Measurements from ENCODE around the gene C1orf21. TPM values are rescaled to one million over a fixed set of nuclear protein-coding genes. Genes with fewer than 3 reads are reported as not detected.

C1orf21 gene
- polyA plus RNA-seq, 1 of the 3 experiments (the other 2 are of a cell fraction): 4.8 TPM

GRCh38 chr1:184503221-184503749 is 116.5 kb downstream of the C1orf21 start:
- no peaks in the 10 kb centered on the region for H3K79me2 ChIP-seq (ENCODE audit: insufficient read depth)
- H3K4me3 ChIP-seq (ENCODE audit: low read depth in 2 of 2, low read length in 1 of 2): no peak overlapping the region
- no peak for DNase-seq
- no peak overlapping the region for H3K9ac ChIP-seq
- no peaks in the 10 kb centered on the region for H3K9me3 ChIP-seq
- no peak overlapping the region for H3K4me2 ChIP-seq
- H3K36me3 ChIP-seq (replicated peaks in 1 of 2; ENCODE audit: control insufficient read depth in 1 of 2, insufficient read depth in 2 of 2, low read length in 1 of 2): no peaks in the 10 kb centered on the region
- 94% methylated on average over 6 of the region's 6 CpGs for WGBS (ENCODE audit: low lambda C conversion rate)
- TF ChIP-seq FOSL2 (IDR thresholded peaks at IDR 0.05; ENCODE audit: borderline replicate concordance, low read depth): no peak
- TF ChIP-seq CHD2 (IDR thresholded peaks at IDR 0.05; ENCODE audit: low read length, partially characterized antibody): no peak
- TF ChIP-seq RXRA (IDR thresholded peaks at IDR 0.05; ENCODE audit: borderline replicate concordance, low read depth): no peak
- no peak for TF ChIP-seq FOXM1 (IDR thresholded peaks at IDR 0.05; ENCODE audit: low read depth)
- no peak for TF ChIP-seq PBX3 (IDR thresholded peaks at IDR 0.05)
- no peak overlapping the region for H2AFZ ChIP-seq (ENCODE audit: low read depth)
- H3K9me2 ChIP-seq: no peaks in the 10 kb centered on the region
- H3K27ac ChIP-seq (ENCODE audit: low read depth in 2 of 2, low read length in 1 of 2): no peak overlapping the region; a peak in 2 of 4 replicates
- H3K4me1 ChIP-seq (ENCODE audit: control insufficient read depth in 1 of 2, insufficient read depth in 2 of 2, low read depth in 1 of 2, low read length in 1 of 2): peaks cover 5 to 24% of the 10 kb centered on the region in 2 experiments; a peak in 3 of 4 replicates
- H3F3A ChIP-seq (replicated peaks; ENCODE audit: insufficient read depth): no peaks in the 10 kb centered on the region
- H4K20me1 ChIP-seq (ENCODE audit: insufficient read depth): no peaks in the 10 kb centered on the region
- H3K27me3 ChIP-seq (ENCODE audit: insufficient read depth): no peaks in the 10 kb centered on the region
- POLR2A ChIA-PET: no interaction called here
- CTCF ChIA-PET: interaction anchor here (1.4 to 1.7 kb wide), 2 partner anchors 27 to 116 kb away, joined by 4 to 6 read pairs; partner anchors contain the start of gene C1orf21

GRCh38 chr1:184504040-184504954 is 117.5 kb downstream of the C1orf21 start:
- Histone ChIP-seq H3F3A (replicated peaks; ENCODE audit: insufficient read depth) (peaks cover 3% of the 10 kb centered on the region), H3K9me2 (no peaks in the 10 kb centered on the region), H3K27ac (ENCODE audit: low read depth in 2 of 2, low read length in 1 of 2) (peak overlapping the region in 1 of 2 experiments; percentile 68; a peak in 2 of 4 replicates), H3K9me3 (no peaks in the 10 kb centered on the region), H3K27me3 (ENCODE audit: insufficient read depth) (no peaks in the 10 kb centered on the region), H3K36me3 (replicated peaks in 1 of 2; ENCODE audit: control insufficient read depth in 1 of 2, insufficient read depth in 2 of 2, low read length in 1 of 2) (peaks cover 0 to 2% of the 10 kb centered on the region in 2 experiments), H3K4me1 (ENCODE audit: control insufficient read depth in 1 of 2, insufficient read depth in 2 of 2, low read depth in 1 of 2, low read length in 1 of 2) (peaks cover 5 to 25% of the 10 kb centered on the region in 2 experiments; a peak in 3 of 4 replicates), H3K4me3 (ENCODE audit: low read depth in 2 of 2, low read length in 1 of 2) (no peak overlapping the region), H4K20me1 (ENCODE audit: insufficient read depth) (no peaks in the 10 kb centered on the region), H3K79me2 (ENCODE audit: insufficient read depth) (no peaks in the 10 kb centered on the region), H2AFZ (ENCODE audit: low read depth) (no peak overlapping the region), H3K4me2 (no peak overlapping the region), H3K9ac (no peak overlapping the region)
- ChIA-PET POLR2A (no interaction called here), CTCF (interaction anchor here (1.4 to 1.7 kb wide), 2 partner anchors 26 to 117 kb away, joined by 4 to 6 read pairs; partner anchors contain the start of gene C1orf21)
- TF ChIP-seq IRF3 (IDR thresholded peaks at IDR 0.05; ENCODE audit: low read depth, low read length): no peak
- no peak for TF ChIP-seq CHD2 (IDR thresholded peaks at IDR 0.05; ENCODE audit: low read length, partially characterized antibody)
- no peak for TF ChIP-seq RCOR1 (IDR thresholded peaks at IDR 0.05; ENCODE audit: low read length)
- no peak for TF ChIP-seq JUND (IDR thresholded peaks at IDR 0.05)
- no peak for TF ChIP-seq SMC3 (IDR thresholded peaks at IDR 0.05; ENCODE audit: low read depth, low read length)
- TF ChIP-seq FOXM1 (IDR thresholded peaks at IDR 0.05; ENCODE audit: low read depth): no peak
- TF ChIP-seq RFX5 (IDR thresholded peaks at IDR 0.05; ENCODE audit: low read length): no peak
- TF ChIP-seq NRF1 (IDR thresholded peaks at IDR 0.05; ENCODE audit: low read depth, low read length): no peak
- no peak for TF ChIP-seq NFIC (IDR thresholded peaks at IDR 0.05; ENCODE audit: borderline replicate concordance)
- TF ChIP-seq POLR2AphosphoS5 (IDR thresholded peaks at IDR 0.05; ENCODE audit: low read depth, low read length): no peak
- no peak for TF ChIP-seq USF2 (IDR thresholded peaks at IDR 0.05; ENCODE audit: borderline replicate concordance, low read depth, low read length)
- TF ChIP-seq SIN3A (IDR thresholded peaks at IDR 0.05; ENCODE audit: borderline replicate concordance, low read depth, low read length): no peak
- TF ChIP-seq FOSL2 (IDR thresholded peaks at IDR 0.05; ENCODE audit: borderline replicate concordance, low read depth): no peak
- no peak for TF ChIP-seq MEF2A (IDR thresholded peaks at IDR 0.05; ENCODE audit: borderline replicate concordance, low read depth)
- no peak for TF ChIP-seq USF1 (IDR thresholded peaks at IDR 0.05; ENCODE audit: borderline replicate concordance, low read depth)
- no peak for TF ChIP-seq YY1 (IDR thresholded peaks at IDR 0.05; ENCODE audit: low read depth)
- TF ChIP-seq GATA2 (CRISPR knock-in tag; IDR thresholded peaks at IDR 0.05): no peak; the same call in 1 of the 2 replicates
- no peak for TF ChIP-seq CTCF (IDR thresholded peaks at IDR 0.05)
- no peak for DNase-seq
- 73% methylated on average over 16 of the region's 16 CpGs for WGBS (ENCODE audit: low lambda C conversion rate)

Data from SK-N-SH (cell line).